ENCODE results near the gene TMEM115. TPM values are rescaled to one million over a fixed set of nuclear protein-coding genes. Genes with fewer than 3 reads are reported as not detected.

Gene TMEM115
- total and polyA plus RNA-seq, 2 of the 13 experiments (the other 11 are each of a cell fraction or from before 2014, with no cell fraction given) = 22.1 to 30.7 TPM

- TF ChIP-seq ZNF503 (CRISPR knock-in tag; IDR thresholded peaks at IDR 0.05) (no peak), SP2 (CRISPR knock-in tag; IDR thresholded peaks at IDR 0.05) (no peak), MBNL3 (CRISPR knock-in tag; conservative IDR thresholded peaks at IDR 0.05) (no peak), KAT7 (CRISPR knock-in tag; IDR thresholded peaks at IDR 0.05; ENCODE audit: borderline replicate concordance) (no peak), KDM6A (CRISPR knock-in tag; IDR thresholded peaks at IDR 0.05; ENCODE audit: low read depth) (no peak), ATF7 (IDR thresholded peaks at IDR 0.05) (no peak), ATF7 (CRISPR knock-in tag; IDR thresholded peaks at IDR 0.05) (peak; percentile 59; the same call in 1 of the 2 replicates), ZNF207 (IDR thresholded peaks at IDR 0.05; ENCODE audit: borderline replicate concordance) (no peak), PREB (CRISPR knock-in tag; IDR thresholded peaks at IDR 0.05) (no peak), ZNF644 (CRISPR knock-in tag; IDR thresholded peaks at IDR 0.05; ENCODE audit: low read depth) (no peak), KLF12 (CRISPR knock-in tag; IDR thresholded peaks at IDR 0.05; ENCODE audit: borderline replicate concordance) (no peak), NCOA5 (CRISPR knock-in tag; IDR thresholded peaks at IDR 0.05) (no peak), GFI1 (CRISPR knock-in tag; IDR thresholded peaks at IDR 0.05; ENCODE audit: borderline replicate concordance) (no peak), AHR (CRISPR knock-in tag; IDR thresholded peaks at IDR 0.05) (no peak), TEF (CRISPR knock-in tag; IDR thresholded peaks at IDR 0.05) (no peak), FLYWCH1 (CRISPR knock-in tag; IDR thresholded peaks at IDR 0.05) (no peak), TFAP4 (IDR thresholded peaks at IDR 0.05; ENCODE audit: borderline replicate concordance, low read depth) (peak; percentile 62), JUNB (CRISPR knock-in tag; IDR thresholded peaks at IDR 0.05; ENCODE audit: borderline replicate concordance) (no peak), CHCHD3 (CRISPR knock-in tag; IDR thresholded peaks at IDR 0.05) (no peak), IRF9 (CRISPR knock-in tag; IDR thresholded peaks at IDR 0.05; ENCODE audit: borderline replicate concordance) (no peak), ZSCAN29 (CRISPR knock-in tag; conservative IDR thresholded peaks at IDR 0.05) (peak; percentile 60; the same call in 1 of the 2 replicates), SRSF9 (IDR thresholded peaks at IDR 0.05; ENCODE audit: borderline replicate concordance, insufficient read depth, low read depth, low read length, poor library complexity, severe bottlenecking) (no peak), NFYC (CRISPR knock-in tag; IDR thresholded peaks at IDR 0.05) (no peak), IRF2 (CRISPR knock-in tag; IDR thresholded peaks at IDR 0.05) (peak; percentile 68; the same call in 1 of the 2 replicates)
Observed at GRCh38 chr3:50324351-50325112, 34.8 kb downstream of the TMEM115 start (continued).

All from HepG2 (cell line).